Activated naive CD4-positive, alpha-beta T cell treated with anti-CD3 and anti-CD28 coated beads, Interleukin-2, amount 50 U/mL, for 24 hours (primary cell): ENCODE measurements around the gene SEC61A2.
"Not testable (repeated sequence)": the region's sequence is repeated elsewhere in the genome, so short reads cannot be mapped to it uniquely, and the experiment has no call there.

ENCODE experiments used
- H3K27ac Mint-ChIP-seq: one replicate; pipeline ENCODE4 v1.8.0; 2021; ENCODE audit warnings: mild to moderate bottlenecking, mixed read lengths
- H3K27me3 Mint-ChIP-seq: one replicate; pipeline ENCODE4 v1.8.0; 2021; ENCODE audit warnings: mixed read lengths
- H3K36me3 Mint-ChIP-seq: one replicate; pipeline ENCODE4 v1.8.0; 2021; ENCODE audit warnings: mixed read lengths
- H3K4me1 Mint-ChIP-seq: one replicate; pipeline ENCODE4 v1.8.0; 2021; ENCODE audit warnings: mixed read lengths
- H3K4me3 Mint-ChIP-seq: one replicate; pipeline ENCODE4 v1.8.0; 2021; ENCODE audit warnings: mild to moderate bottlenecking, mixed read lengths
- H3K9me3 Mint-ChIP-seq: one replicate; pipeline ENCODE4 v1.8.0; 2021; ENCODE audit warnings: mixed read lengths

SEC61A2 gene

GRCh38 chr10:12140038-12140437 lies 10.6 kb downstream of the SEC61A2 start:
- Mint-ChIP-seq H3K27me3 (no peaks in the 10 kb centered on the region), H3K4me1 (no peaks in the 10 kb centered on the region), H3K27ac (no peak overlapping the region), H3K9me3 (no peaks in the 10 kb centered on the region), H3K4me3 (no peak overlapping the region), H3K36me3 (peaks cover 11% of the 10 kb centered on the region)

- Mint-ChIP-seq H3K27ac (peak overlapping the region; percentile 65), H3K36me3 (peaks cover 10% of the 10 kb centered on the region), H3K27me3 (no peaks in the 10 kb centered on the region), H3K4me1 (no peaks in the 10 kb centered on the region), H3K9me3 (no peaks in the 10 kb centered on the region), H3K4me3 (no peak overlapping the region)
These were observed 15.1 kb downstream of the SEC61A2 start for GRCh38 chr10:12144538-12144937.

GRCh38 chr10:12150163-12150562 lies 20.7 kb downstream of the SEC61A2 start:
- H3K36me3 Mint-ChIP-seq = peaks cover 12% of the 10 kb centered on the region
- H3K9me3 Mint-ChIP-seq = no peaks in the 10 kb centered on the region
- H3K27ac Mint-ChIP-seq = no peak overlapping the region
- no peak overlapping the region for H3K4me3 Mint-ChIP-seq
- no peaks in the 10 kb centered on the region for H3K4me1 Mint-ChIP-seq
- no peaks in the 10 kb centered on the region for H3K27me3 Mint-ChIP-seq

GRCh38 chr10:12154516-12154915 lies 25.0 kb downstream of the SEC61A2 start:
- Mint-ChIP-seq H3K27me3 (no peaks in the 10 kb centered on the region), H3K4me3 (no peak overlapping the region), H3K4me1 (no peaks in the 10 kb centered on the region), H3K9me3 (no peaks in the 10 kb centered on the region), H3K27ac (no peak overlapping the region), H3K36me3 (peaks cover 11% of the 10 kb centered on the region)

- H3K36me3 Mint-ChIP-seq = peaks cover 9% of the 10 kb centered on the region
- no peaks in the 10 kb centered on the region for H3K9me3 Mint-ChIP-seq
- H3K4me1 Mint-ChIP-seq = no peaks in the 10 kb centered on the region
- H3K27ac Mint-ChIP-seq = no peak overlapping the region
- no peaks in the 10 kb centered on the region for H3K27me3 Mint-ChIP-seq
- no peak overlapping the region for H3K4me3 Mint-ChIP-seq
These were observed 27.1 kb downstream of the SEC61A2 start for GRCh38 chr10:12156367-12157123.

- Mint-ChIP-seq H3K36me3 (peaks cover 10% of the 10 kb centered on the region), H3K4me3 (no peak overlapping the region), H3K27ac (no peak overlapping the region), H3K9me3 (no peaks in the 10 kb centered on the region), H3K27me3 (no peaks in the 10 kb centered on the region), H3K4me1 (no peaks in the 10 kb centered on the region)
These were observed 28.6 kb downstream of the SEC61A2 start for GRCh38 chr10:12158111-12158510.

GRCh38 chr10:12160664-12161063 lies 31.2 kb downstream of the SEC61A2 start:
- Mint-ChIP-seq H3K4me3 (no peak overlapping the region), H3K4me1 (no peaks in the 10 kb centered on the region), H3K27ac (no peak overlapping the region), H3K36me3 (peaks cover 9% of the 10 kb centered on the region), H3K9me3 (no peaks in the 10 kb centered on the region), H3K27me3 (no peaks in the 10 kb centered on the region)

- H3K9me3 Mint-ChIP-seq = no peaks in the 10 kb centered on the region
- no peak overlapping the region for H3K4me3 Mint-ChIP-seq
These were observed 33.5 kb downstream of the SEC61A2 start for GRCh38 chr10:12162927-12163326.

GRCh38 chr10:12164085-12164484 lies 34.6 kb downstream of the SEC61A2 start:
- Mint-ChIP-seq H3K27ac (no peak overlapping the region), H3K36me3 (peaks cover 9% of the 10 kb centered on the region), H3K27me3 (no peaks in the 10 kb centered on the region), H3K4me3 (no peak overlapping the region), H3K4me1 (no peaks in the 10 kb centered on the region), H3K9me3 (no peaks in the 10 kb centered on the region)

More at GRCh38 chr10:12162927-12163326, 33.5 kb downstream of the SEC61A2 start:
- Mint-ChIP-seq H3K27ac (no peak overlapping the region), H3K27me3 (no peaks in the 10 kb centered on the region), H3K4me1 (no peaks in the 10 kb centered on the region), H3K36me3 (peaks cover 7% of the 10 kb centered on the region)

- Mint-ChIP-seq H3K27me3 (no peaks in the 10 kb centered on the region), H3K9me3 (no peaks in the 10 kb centered on the region), H3K36me3 (peaks cover 10% of the 10 kb centered on the region), H3K4me3 (no peak overlapping the region), H3K4me1 (no peaks in the 10 kb centered on the region), H3K27ac (peak overlapping the region; percentile 73)
These were observed 35.6 kb downstream of the SEC61A2 start for GRCh38 chr10:12165036-12165435.

- Mint-ChIP-seq H3K27me3 (no peaks in the 10 kb centered on the region), H3K4me1 (no peaks in the 10 kb centered on the region), H3K4me3 (no peak overlapping the region), H3K27ac (no peak overlapping the region), H3K9me3 (no peaks in the 10 kb centered on the region), H3K36me3 (peaks cover 15% of the 10 kb centered on the region)
These were observed 36.7 kb downstream of the SEC61A2 start for GRCh38 chr10:12165999-12166775.

GRCh38 chr10:12171512-12171911 lies 42.0 kb downstream of the SEC61A2 start:
- H3K27ac Mint-ChIP-seq = not testable (repeated sequence)

GRCh38 chr10:12177642-12178041 lies 48.2 kb downstream of the SEC61A2 start:
- Mint-ChIP-seq H3K36me3 (peaks cover 5% of the 10 kb centered on the region), H3K4me1 (peaks cover 24% of the 10 kb centered on the region), H3K27ac (no peak overlapping the region)

More at GRCh38 chr10:12171512-12171911, 42.0 kb downstream of the SEC61A2 start:
- peaks cover 18% of the 10 kb centered on the region for H3K36me3 Mint-ChIP-seq
- H3K4me1 Mint-ChIP-seq, H3K9me3 Mint-ChIP-seq, H3K4me3 Mint-ChIP-seq, H3K27me3 Mint-ChIP-seq: not testable (repeated sequence)

GRCh38 chr10:12179606-12180170 lies 50.2 kb downstream of the SEC61A2 start:
- H3K27ac Mint-ChIP-seq = no peak overlapping the region
- H3K27me3 Mint-ChIP-seq = no peaks in the 10 kb centered on the region
- no peaks in the 10 kb centered on the region for H3K9me3 Mint-ChIP-seq
- peaks cover 8% of the 10 kb centered on the region for H3K36me3 Mint-ChIP-seq
- no peak overlapping the region for H3K4me3 Mint-ChIP-seq
- H3K4me1 Mint-ChIP-seq = peaks cover 24% of the 10 kb centered on the region

More at GRCh38 chr10:12177642-12178041, 48.2 kb downstream of the SEC61A2 start:
- Mint-ChIP-seq H3K4me3 (no peak overlapping the region), H3K9me3 (no peaks in the 10 kb centered on the region), H3K27me3 (no peaks in the 10 kb centered on the region)

GRCh38 chr10:12180221-12180974 lies 50.9 kb downstream of the SEC61A2 start:
- Mint-ChIP-seq H3K27me3 (no peaks in the 10 kb centered on the region), H3K36me3 (peaks cover 8% of the 10 kb centered on the region)

More at GRCh38 chr10:12180221-12180974, 50.9 kb downstream of the SEC61A2 start:
- no peaks in the 10 kb centered on the region for H3K9me3 Mint-ChIP-seq
- H3K4me3 Mint-ChIP-seq = no peak overlapping the region
- peaks cover 24% of the 10 kb centered on the region for H3K4me1 Mint-ChIP-seq
- H3K27ac Mint-ChIP-seq = no peak overlapping the region
